DOHH2 (cell line): ENCODE data around the gene AP1B1.

ENCODE experiments used
- CTCF ChIP-seq: fragments of 200-600 bp; sonication (generic); IDR thresholded peaks from one replicate; pipeline ENCODE4 v1.5.1; 2014; ENCODE audit warnings: antibody characterized with exemption, mild to moderate bottlenecking, low read depth, low read length; ENCODE audit not compliant: poor library complexity, severe bottlenecking
- EZH2phosphoT487 ChIP-seq: fragments of 200-600 bp; sonication (generic); IDR thresholded peaks from 2 replicates; pipeline ENCODE4 v1.6.1; 2017; ENCODE audit warnings: borderline replicate concordance, mild to moderate bottlenecking, antibody characterized with exemption, low read length, moderate library complexity, mixed read lengths

- TF ChIP-seq CTCF (no peak), EZH2phosphoT487 (no peak)
Observed at GRCh38 chr22:29335656-29336055, 52.7 kb downstream of the AP1B1 start.
